ENCODE results near the gene NEGR1.
A peak's percentile ranks its signal among the peaks of the same experiment; 100 is the strongest.

NEGR1 gene

DNA sequence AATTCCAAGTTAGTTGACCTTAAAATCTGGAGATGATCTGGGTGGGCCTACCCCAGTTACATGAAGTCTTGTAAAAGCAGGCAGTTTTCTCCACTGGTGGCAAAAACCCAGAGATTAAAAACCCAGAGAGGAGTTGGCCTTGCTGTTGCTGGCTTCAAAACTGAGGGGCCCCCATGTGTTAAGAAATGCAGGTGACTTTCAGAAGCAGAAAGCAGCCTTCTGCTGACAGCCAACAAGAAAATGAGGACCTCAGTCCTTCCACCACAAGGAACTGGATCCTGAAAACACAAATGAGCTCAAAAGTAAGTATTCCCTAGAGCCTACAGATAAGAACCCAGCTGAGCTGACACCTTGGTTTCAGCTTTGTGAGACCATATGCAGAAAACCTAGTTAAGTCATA, 857.8 kb downstream of the NEGR1 start:
- DNase-seq, result no peak

DNA sequence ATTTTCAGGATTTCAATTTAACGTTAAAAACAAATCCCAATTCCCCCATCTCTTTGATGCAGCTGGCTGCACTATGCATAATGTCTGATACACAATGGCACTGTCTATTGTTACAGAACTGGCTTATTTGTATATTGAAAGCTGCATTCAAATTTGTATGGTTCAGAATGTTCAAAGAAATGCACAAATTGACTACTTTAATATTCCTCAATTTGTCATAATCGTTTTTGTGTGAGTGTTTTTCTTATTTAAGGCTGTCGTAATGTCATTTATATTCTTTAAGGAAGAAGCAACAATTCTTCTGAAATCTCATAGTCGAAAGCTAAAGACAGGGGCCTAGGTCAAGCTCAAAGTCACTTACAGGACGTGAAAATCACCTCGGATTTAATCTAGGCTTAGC, 860.1 kb downstream of the NEGR1 start:
- DNase-seq, result no peak

DNA sequence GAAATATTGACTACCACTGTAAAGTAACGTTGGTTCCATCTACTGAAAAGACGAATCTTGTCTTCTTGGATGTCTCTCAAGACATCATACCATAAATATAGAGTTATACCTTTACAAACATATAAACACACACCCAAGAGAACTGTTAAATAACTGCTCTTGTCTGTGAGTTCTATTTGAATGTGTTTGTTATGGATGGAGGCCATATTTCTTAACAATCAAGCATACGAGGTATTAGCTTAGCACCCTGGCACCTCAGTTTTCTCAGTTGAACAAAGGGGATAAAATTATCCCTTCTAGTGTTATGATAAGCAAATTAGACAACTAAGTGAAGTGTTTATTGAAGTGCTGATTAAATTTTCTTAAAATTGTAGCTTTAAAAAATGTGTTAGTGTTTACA, 864.9 kb downstream of the NEGR1 start:
- DNase-seq, result no peak

DNA sequence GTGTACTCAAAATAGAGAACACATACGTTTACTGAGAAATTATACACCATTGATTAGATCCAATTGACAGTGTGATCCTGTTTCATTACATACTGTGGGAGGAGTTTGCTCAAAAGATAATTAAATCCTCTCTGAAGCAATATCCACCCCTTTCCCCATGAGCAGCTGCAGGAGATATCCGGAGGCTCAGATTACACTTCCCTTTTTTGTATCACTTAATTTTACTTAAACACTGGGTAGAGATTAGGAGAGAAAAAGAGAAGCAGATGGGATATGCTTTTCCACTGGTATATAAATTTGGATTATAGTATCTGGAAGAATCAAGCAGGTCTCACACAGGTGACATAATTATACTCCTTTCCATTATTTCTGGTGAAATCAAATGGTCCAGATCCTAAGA, 868.2 kb downstream of the NEGR1 start:
- peak; percentile 61 to 71 for DNase-seq

DNA sequence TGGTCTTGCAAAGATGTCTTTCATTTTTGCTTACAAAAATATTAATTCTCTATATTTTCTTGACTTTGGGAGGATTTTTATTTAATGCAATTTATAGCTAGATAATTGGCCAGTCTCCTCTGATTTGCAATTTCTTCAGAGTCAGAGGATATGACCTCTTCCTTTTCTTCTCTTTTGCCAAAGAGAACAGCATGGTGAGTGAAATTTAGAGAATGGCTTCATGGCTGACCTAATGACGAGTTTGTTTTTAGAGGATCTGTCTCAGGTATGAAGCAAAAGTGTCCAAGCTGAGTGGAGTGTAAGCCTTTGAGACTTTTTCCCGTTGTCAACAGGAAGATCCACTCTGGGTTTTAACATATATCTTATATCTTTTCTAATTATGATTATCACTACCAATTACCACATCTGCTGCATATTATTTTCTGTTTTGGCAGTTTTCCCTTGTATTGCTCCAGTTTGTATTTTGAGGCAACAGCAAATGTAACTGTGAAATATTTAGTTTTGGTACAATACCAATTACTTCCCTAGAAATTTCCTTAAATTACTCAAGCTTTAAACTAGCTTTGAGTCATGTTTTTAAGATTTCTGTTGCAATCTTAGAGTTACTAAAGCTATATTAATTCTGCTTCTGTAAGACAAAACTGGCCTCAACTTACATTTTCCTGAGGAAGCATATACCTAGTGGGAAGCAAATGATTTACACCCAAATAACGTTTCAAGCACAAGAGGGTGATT, 868.7 kb downstream of the NEGR1 start:
- DNase-seq, result peak in 1 of 2 experiments; percentile 5

DNA sequence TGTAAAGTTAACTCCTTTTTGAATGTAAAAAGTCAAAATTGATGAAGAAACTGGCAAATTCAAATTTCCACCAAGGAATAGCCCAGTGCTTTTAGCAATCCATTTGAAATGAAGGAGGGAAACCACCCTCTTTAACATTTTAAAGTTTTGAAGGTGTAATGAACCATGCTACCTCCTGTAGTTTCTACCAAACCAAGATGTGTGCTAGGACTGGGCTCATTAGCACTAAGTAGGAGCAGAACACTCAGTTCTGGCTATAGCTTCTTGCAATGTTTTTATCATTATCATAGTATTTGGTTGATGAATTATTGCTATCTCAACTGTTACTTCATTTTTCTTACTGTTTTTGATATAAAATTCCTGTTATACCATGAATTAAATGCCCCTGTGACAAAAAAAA, 882.3 kb downstream of the NEGR1 start:
- DNase-seq, result no peak

DNA sequence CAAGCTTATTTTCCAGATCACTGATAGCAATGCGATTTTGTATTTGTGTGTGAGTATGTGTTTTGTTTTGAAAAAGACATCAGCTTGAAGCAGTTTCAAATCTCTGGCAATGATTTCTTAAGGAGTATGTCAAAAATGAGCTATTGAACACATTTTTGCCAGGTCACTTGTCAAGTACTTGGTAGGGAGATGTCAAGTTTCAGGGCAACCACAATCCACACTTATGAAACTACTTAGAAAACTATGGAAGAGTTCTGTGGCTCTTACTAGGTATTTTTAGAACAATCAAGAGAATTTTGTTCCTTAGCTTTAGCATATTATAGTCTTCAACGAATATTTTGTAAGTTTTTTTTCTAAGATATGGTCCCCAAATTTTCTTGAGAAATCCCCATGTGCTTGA, 882.7 kb downstream of the NEGR1 start:
- no peak for DNase-seq

DNA sequence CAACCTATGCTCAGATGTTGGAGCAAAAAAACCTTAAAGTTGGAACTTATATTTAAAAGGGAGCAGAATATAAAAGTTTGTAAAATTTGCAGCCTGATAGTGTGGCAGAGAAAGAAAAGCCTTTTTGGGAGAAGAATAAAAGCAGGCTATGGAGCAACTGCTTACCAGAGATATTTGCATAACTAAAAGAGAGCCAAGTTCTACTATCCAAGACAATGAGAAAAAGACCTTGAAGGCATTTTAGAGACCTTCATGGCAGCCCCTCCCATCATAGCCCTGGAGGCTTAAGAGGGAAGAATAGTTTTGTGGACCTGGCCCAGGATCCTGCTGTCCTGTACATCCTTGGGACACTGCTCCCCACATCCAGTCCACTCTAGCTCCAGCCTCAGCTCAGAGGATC, 889.0 kb downstream of the NEGR1 start:
- no peak for DNase-seq

DNA sequence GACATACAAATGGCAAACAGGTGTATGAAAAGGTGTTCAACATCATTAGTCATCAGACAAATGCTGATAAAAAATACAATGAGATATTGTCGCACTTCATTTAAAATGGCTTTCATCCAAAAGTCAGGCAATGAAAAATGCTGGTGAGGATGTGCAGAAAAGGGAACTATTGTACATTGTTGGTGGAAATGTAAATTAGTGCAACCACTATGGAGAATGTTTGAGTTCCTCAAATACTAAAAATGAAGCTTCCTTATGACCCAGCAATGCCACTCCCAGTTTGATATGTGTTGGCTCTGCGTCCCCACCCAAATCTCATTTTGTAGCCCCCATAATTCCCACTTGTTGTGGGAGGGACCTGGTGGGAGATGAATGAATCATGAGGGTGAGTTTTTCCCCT, 891.8 kb downstream of the NEGR1 start:
- DNase-seq, result peak in 1 of 2 experiments; percentile 7

DNA sequence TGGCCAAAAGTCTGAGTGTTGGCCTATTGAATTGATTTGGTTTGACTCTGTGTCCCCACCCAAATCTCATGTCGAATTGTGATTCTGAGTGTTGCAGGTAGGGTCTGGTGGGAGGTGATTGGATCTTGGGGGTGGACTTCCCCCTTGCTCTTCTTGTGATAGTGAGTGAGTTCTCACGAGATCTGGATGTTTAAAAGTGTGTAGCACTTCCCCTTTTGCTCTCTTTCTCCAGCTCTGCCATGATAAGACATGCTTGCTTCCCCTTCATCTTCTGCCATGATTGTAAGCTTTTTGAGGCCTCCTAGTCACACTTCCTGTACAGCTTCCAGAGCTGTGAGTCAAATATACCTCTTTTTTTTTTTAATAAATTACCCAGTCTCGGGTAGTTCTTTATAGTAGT, 904.5 kb downstream of the NEGR1 start:
- DNase-seq, result no peak

DNA sequence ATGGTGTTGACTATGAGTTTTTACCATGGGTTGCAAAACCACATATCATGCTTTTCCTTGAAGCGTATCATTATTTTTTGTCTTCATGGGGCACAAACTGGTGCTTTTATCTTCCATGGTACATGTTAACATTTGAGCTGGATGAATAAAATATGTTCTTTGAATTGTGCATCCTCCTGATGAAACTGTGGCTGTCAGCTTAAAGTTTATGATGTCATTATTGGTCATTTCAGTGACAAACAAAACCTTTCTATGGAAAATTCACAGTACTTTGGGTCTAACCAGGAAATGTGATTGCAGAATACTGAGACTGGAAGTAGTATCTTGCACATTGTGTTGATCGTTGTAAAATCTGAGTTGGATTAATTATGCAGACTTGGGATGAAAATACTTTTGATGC, 909.8 kb downstream of the NEGR1 start:
- no peak for DNase-seq

DNA sequence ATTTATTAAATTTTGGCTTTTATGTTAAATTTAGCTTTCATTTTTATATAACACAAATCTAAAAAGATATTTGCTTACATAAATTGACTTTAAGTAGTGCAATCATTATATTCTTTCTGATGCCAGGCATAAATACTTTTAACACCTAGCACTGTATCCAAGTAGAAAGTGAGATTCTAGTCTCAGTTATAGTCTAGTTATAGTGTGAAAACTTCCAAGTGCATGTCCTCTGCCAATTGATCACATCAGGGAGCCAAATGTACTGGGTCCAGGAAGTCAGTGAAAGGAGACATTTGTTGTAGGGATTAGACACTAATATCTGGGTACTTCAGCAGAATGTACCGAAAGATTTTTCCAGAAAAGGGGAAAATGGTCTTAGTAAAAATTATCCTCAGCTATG, 910.8 kb downstream of the NEGR1 start:
- no peak for DNase-seq

DNA sequence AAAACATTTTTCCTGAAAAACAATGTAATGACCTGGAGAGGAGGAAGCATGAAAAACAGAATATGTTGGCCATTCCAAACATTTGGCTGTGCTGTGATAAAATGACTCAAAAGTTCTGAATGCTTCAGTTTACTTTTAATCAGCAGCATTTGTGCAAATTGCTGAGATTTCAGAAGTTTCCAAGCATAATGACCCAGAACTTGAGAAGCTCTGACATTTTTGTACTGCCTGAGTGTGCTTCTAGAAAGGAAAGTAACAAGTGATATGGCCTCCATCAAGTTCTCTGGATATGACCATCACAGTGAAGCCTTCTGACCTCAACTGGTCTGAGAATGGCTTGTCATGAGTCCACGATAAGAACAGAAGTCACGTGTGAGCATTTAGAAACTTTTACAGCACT, 918.1 kb downstream of the NEGR1 start:
- no peak for DNase-seq

DNA sequence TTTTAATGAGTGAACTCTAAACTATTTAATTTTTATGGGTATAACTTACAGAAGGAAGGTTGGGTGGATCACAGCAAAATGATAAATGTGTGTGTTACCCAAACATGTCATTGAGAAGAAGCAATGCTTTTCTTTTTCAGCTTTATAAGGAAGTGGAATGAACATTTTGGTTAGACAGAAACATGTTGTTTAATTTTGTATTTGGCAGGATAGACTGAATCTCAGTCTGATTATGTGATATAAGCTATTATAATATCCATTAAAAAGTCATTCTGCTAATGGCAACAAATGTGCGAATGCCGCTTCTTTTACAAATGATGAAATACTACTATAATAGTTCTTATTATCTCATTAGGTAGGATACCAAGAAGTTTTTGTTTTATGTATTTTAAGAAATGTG, 919.6 kb downstream of the NEGR1 start:
- no peak for DNase-seq

DNA sequence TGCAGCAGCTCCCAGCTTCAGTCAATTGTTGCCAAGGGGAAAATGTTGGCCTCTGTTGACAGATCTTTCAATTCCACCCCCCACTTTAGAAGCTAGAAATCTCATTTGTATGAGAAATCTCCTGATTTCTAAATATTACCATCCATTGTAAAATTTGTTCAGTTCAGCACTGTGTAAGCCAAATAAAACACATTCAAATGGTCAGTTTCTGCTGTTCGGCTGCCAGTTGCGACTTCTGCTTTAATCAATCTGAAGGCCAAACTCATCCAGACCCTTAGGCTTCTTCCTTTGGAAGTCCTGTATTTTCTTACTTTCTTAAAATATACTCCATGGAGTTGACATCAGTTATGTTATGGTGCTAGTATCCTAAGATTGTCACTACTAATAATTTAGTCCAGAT, 920.3 kb downstream of the NEGR1 start:
- DNase-seq, result no peak

DNA sequence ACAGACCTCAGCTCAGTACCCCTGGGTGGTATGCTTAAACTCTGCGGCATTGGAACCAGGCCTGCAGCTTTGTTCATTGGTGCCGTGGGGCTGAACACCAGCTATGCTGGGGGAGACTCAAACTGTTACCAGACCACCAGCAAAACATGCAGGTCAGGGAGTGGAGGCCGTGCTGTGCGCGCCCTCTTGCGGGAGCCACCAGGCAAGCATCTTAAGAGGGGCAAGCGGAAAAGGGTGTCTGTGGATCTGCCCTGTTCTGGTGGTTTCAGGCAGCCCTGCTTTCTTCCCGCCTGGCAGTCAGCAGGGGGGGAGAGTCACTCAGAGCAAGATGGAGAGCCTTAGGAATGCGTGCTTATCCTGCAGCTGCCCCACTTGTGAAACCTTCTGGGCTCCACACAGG, 924.6 kb downstream of the NEGR1 start:
- DNase-seq, result no peak

DNA sequence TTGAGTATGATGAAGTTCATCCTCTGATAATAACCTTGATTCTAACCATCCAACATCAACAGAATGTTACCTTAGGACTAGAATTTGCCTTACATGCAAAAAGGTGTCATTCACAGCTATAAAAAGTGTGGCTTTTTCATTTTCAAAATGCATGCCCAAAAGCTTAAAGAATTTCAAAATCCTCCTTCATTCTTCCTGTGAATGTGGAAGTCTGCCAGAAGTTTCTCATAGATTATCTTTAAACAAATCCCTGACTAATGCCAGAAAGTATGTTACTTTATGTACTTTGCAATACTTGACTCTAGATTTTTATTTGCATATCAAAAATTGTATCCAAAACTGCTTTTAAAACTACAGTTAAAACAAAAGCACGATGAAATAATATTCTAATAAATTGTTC, 930.9 kb downstream of the NEGR1 start:
- no peak for DNase-seq

DNA sequence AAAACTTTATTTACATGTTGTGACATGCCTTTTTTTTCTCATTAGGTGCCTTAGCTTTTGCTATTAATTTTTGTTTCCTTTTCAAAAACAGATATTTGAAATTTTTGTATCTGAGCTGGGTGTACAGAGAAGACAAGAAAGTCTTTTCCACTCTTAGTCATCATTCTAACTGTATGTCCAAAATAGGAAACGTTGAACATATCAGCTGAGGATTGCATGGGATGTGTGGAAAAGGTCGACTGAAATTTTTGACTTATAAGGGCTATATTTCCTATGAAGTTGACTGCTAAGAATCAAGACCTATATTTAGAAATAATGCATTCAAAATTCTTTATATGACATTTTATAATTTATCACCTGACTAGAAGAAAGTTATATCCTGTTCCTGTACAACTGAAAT, 931.5 kb downstream of the NEGR1 start:
- no peak for DNase-seq

DNA sequence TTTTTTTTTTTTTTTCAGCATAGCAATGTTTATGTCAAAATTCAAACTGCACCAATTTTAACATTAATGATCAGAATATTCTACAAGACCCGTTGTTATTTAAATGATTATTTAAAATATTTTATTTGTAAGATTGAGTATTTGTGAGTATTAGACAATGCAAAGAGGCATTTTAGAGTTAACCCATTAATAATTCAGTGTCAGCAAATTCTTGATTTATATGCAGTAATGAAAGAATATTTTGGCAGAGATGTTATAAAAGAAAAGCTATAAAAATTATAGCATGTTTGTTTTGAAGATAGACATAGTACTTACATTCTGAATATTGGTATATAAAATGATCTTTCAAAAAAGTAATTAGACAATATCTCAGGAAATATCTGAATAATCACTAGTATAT, 932.0 kb downstream of the NEGR1 start:
- no peak for DNase-seq

All from AML-193 (cell line).